EL (cell line): ENCODE data around the gene KRIT1.
"Not testable (repeated sequence)": the region's sequence is repeated elsewhere in the genome, so short reads cannot be mapped to it uniquely, and the experiment has no call there.

Experiments
- DNase-seq: peaks from one replicate; pipeline ENCODE4 v3.0.0-alpha.2; 2016

KRIT1 gene

GRCh38 chr7:92246360-92247101, 817 bp upstream of the KRIT1 start:
- DNase-seq = peak; percentile 40

- DNase-seq = peak; percentile 38
Observed at GRCh38 chr7:92244808-92245486, 767 bp downstream of the KRIT1 start.

- no peak for DNase-seq
Observed at GRCh38 chr7:92242972-92243371, 2.7 kb downstream of the KRIT1 start.

GRCh38 chr7:92230547-92230946, 15.2 kb downstream of the KRIT1 start:
- DNase-seq = no peak

GRCh38 chr7:92228742-92229141, 17.0 kb downstream of the KRIT1 start:
- DNase-seq = no peak

GRCh38 chr7:92228100-92228499, 17.6 kb downstream of the KRIT1 start:
- no peak for DNase-seq

- DNase-seq = no peak
Observed at GRCh38 chr7:92226981-92227380, 18.7 kb downstream of the KRIT1 start.

GRCh38 chr7:92221766-92222165, 23.9 kb downstream of the KRIT1 start:
- no peak for DNase-seq

GRCh38 chr7:92206672-92207071, 39.0 kb downstream of the KRIT1 start:
- no peak for DNase-seq

GRCh38 chr7:92205987-92206386, 39.7 kb downstream of the KRIT1 start:
- DNase-seq = no peak

- DNase-seq = no peak
Observed at GRCh38 chr7:92200791-92201190, 44.9 kb downstream of the KRIT1 start.

- DNase-seq = no peak
Observed at GRCh38 chr7:92192326-92192725, 53.4 kb downstream of the KRIT1 start.

GRCh38 chr7:92189246-92189645, 56.5 kb downstream of the KRIT1 start:
- not testable (repeated sequence) for DNase-seq

GRCh38 chr7:92184294-92184693, 61.4 kb downstream of the KRIT1 start:
- DNase-seq = not testable (repeated sequence)

- DNase-seq = peak; percentile 85
Observed at GRCh38 chr7:92178928-92179924, 66.5 kb downstream of the KRIT1 start, which contains the start of gene LRRD1. Gene LRRD1, minus strand, starts transcription at chr7:92179142. Its CDS starts 13,940 bp downstream, at chr7:92165202.

- peak; percentile 41 for DNase-seq
Observed at GRCh38 chr7:92177362-92177761, 68.4 kb downstream of the KRIT1 start.

GRCh38 chr7:92169529-92169928, 76.2 kb downstream of the KRIT1 start:
- DNase-seq = not testable (repeated sequence)

- no peak for DNase-seq
Observed at GRCh38 chr7:92161271-92161670, 84.4 kb downstream of the KRIT1 start.

- DNase-seq = peak; percentile 88
Observed at GRCh38 chr7:92158660-92159575, 86.8 kb downstream of the KRIT1 start.

GRCh38 chr7:92156990-92157389, 88.7 kb downstream of the KRIT1 start:
- no peak for DNase-seq

- no peak for DNase-seq
Observed at GRCh38 chr7:92155108-92155739, 90.5 kb downstream of the KRIT1 start.
